HCT116 (cell line): ENCODE data around the gene MPP4. TPM values are rescaled to one million over a fixed set of nuclear protein-coding genes. Genes with fewer than 3 reads are reported as not detected.

Source experiments
- ATAC-seq: fragments of 200-7000 bp; cut with Tn5 transposase; 2 replicates; pipeline ENCODE4 v1.9.1; 2020; ENCODE audit warnings: mild to moderate bottlenecking, moderate library complexity
- BruUV-seq: library from RNA; stranded (reverse); fragments of 400-500 nt; replicated peaks from 2 replicates; lab custom pipeline; 2021; lab: Mats Ljungman, UMichigan
- CTCF ChIA-PET: fragments of 300-600 bp; sonication (Branson Sonifier 250); formaldehyde crosslinking; loops from one replicate; lab custom pipeline; 2021; ENCODE audit warnings: antibody characterized with exemption; lab: Charles Lee
- POLR2A ChIA-PET: fragments of 300-600, 350-600 bp; sonication (Branson Sonifier 250); formaldehyde crosslinking; loops from one replicate; lab custom pipeline; 2021; ENCODE audit warnings: antibody characterized with exemption; lab: Charles Lee
- RAD21 ChIA-PET, 2 experiments: fragments of 300-600 bp; sonication (Branson Sonifier 250); formaldehyde crosslinking; loops; one replicate each; lab custom pipeline; 2023; ENCODE audit warnings: low total read pairs in 2 of 2; ENCODE audit not compliant: uncharacterized antibody in 2 of 2, unreplicated experiment in 2 of 2, low non-redundant PET in 1 of 2; lab: Charles Lee
- DNase-seq: peaks from one replicate; pipeline ENCODE4 v3.0.0-alpha.2; 2010; ENCODE audit warnings: low read depth, low spot score
- H2AFZ ChIP-seq: fragments of 200-600 bp; shearing (Covaris generic), sonication (generic); 2 replicates; pipeline ENCODE4 v1.6.1; 2017; ENCODE audit warnings: low read depth, mixed run types, mixed read lengths, antibody characterized with exemption, low read length; ENCODE audit not compliant: poor library complexity, severe bottlenecking
- H3K27ac ChIP-seq: 2 replicates; pipeline ENCODE4 v1.5.1; 2012; ENCODE audit warnings: low read depth, low read length
- H3K27me3 ChIP-seq: fragments of 200-600 bp; sonication (generic); 2 replicates; pipeline ENCODE4 v1.6.1; 2016; ENCODE audit warnings: mixed run types, low read length, mixed read lengths; ENCODE audit not compliant: insufficient read depth
- H3K36me3 ChIP-seq, 2 experiments: fragments of 200-500 bp in 1 of 2; fragments of 200-600 bp in 1 of 2; sonication (Bioruptor generic) in 1 of 2; sonication (generic) in 1 of 2; 2 replicates each; pipeline versions ENCODE4 v1.5.1 to v1.6.1; 2014 to 2016; ENCODE audit warnings: low read length in 2 of 2, inconsistent platforms in 1 of 2, mixed read lengths in 1 of 2, mixed run types in 1 of 2; ENCODE audit not compliant: insufficient read depth in 2 of 2, control insufficient read depth in 1 of 2
- H3K4me1 ChIP-seq, 2 experiments: fragments of 200-600 bp in 1 of 2; sonication (generic) in 1 of 2; 2 replicates each; pipeline versions ENCODE4 v1.5.1 to v1.6.1; 2012 to 2017; ENCODE audit warnings: low read length in 2 of 2, inconsistent platforms in 1 of 2, mild to moderate bottlenecking in 1 of 2, mixed read lengths in 1 of 2, mixed run types in 1 of 2, moderate library complexity in 1 of 2; ENCODE audit not compliant: insufficient read depth in 2 of 2, control insufficient read depth in 1 of 2
- H3K4me2 ChIP-seq: fragments of 200-600 bp; sonication (generic); 2 replicates; pipeline ENCODE4 v1.6.1; 2017; ENCODE audit warnings: mixed run types, low read length, mixed read lengths
- H3K4me3 ChIP-seq, 2 experiments: fragments of 200-600 bp in 1 of 2; sonication (generic) in 1 of 2; replicated peaks in 1 of 2; 2 replicates each; pipeline ENCODE4 v1.5.1; 2011 to 2016; ENCODE audit warnings: low read length in 2 of 2, control low read depth in 1 of 2, low read depth in 1 of 2, mild to moderate bottlenecking in 1 of 2, mixed read lengths in 1 of 2, mixed run types in 1 of 2
- H3K79me2 ChIP-seq: fragments of 200-600 bp; sonication (generic); 2 replicates; pipeline ENCODE4 v1.6.1; 2017; ENCODE audit warnings: mild to moderate bottlenecking, mixed run types, low read length, moderate library complexity, mixed read lengths; ENCODE audit not compliant: insufficient read depth
- H3K9ac ChIP-seq: fragments of 200-600 bp; sonication (generic); 2 replicates; pipeline ENCODE4 v1.6.1; 2016; ENCODE audit warnings: low read length, mixed read lengths
- H3K9me2 ChIP-seq: fragments of 200-600 bp; sonication (generic), shearing (Covaris generic); 2 replicates; pipeline ENCODE4 v1.6.1; 2017; ENCODE audit warnings: mixed run types, mild to moderate bottlenecking, moderate library complexity; ENCODE audit not compliant: insufficient read depth
- H3K9me3 ChIP-seq, 2 experiments: fragments of 200-500 bp in 1 of 2; fragments of 200-600 bp in 1 of 2; sonication (Bioruptor generic) in 1 of 2; sonication (generic) in 1 of 2; 2 replicates each; pipeline ENCODE4 v1.6.1; 2014 to 2017; ENCODE audit warnings: low read length in 2 of 2, mixed read lengths in 2 of 2, inconsistent platforms in 1 of 2, low read depth in 1 of 2, mild to moderate bottlenecking in 1 of 2, mixed run types in 1 of 2, moderate library complexity in 1 of 2; ENCODE audit not compliant: control insufficient read depth in 1 of 2, insufficient read depth in 1 of 2
- H4K20me1 ChIP-seq: fragments of 200-600 bp; sonication (generic), shearing (Covaris generic); 2 replicates; pipeline ENCODE4 v1.6.1; 2017; ENCODE audit warnings: mixed run types, mild to moderate bottlenecking, moderate library complexity; ENCODE audit not compliant: insufficient read depth
- CEBPB ChIP-seq: IDR thresholded peaks from 2 replicates; pipeline ENCODE4 v1.6.1; 2012; ENCODE audit warnings: low read depth
- CTCF ChIP-seq, 3 experiments: fragments of 200-600 bp in 1 of 3; sonication (generic) in 1 of 3; IDR thresholded peaks in 2 of 3; conservative IDR thresholded peaks in 1 of 3; 2 replicates each; pipeline ENCODE4 v1.5.1; 2012 to 2017; ENCODE audit warnings: low read depth in 2 of 3, low read length in 2 of 3, antibody characterized with exemption in 1 of 3, borderline replicate concordance in 1 of 3, control low read depth in 1 of 3, mild to moderate bottlenecking in 1 of 3, mixed read lengths in 1 of 3, mixed run types in 1 of 3, moderate library complexity in 1 of 3; ENCODE audit not compliant: insufficient read depth in 1 of 3
- ELF1 ChIP-seq: IDR thresholded peaks from 2 replicates; pipeline ENCODE4 v1.6.1; 2012; ENCODE audit warnings: low read depth, borderline replicate concordance
- EZH2 ChIP-seq: fragments of 200-600 bp; sonication (generic); IDR thresholded peaks from 2 replicates; pipeline ENCODE4 v1.6.1; 2017; ENCODE audit warnings: antibody characterized with exemption, mixed run types
- EZH2phosphoT487 ChIP-seq: fragments of 200-600 bp; IDR thresholded peaks from 2 replicates; pipeline ENCODE4 v1.6.1; 2018; ENCODE audit warnings: antibody characterized with exemption, borderline replicate concordance
- FOSL1 ChIP-seq: IDR thresholded peaks from 2 replicates; pipeline ENCODE4 v1.6.1; 2012; ENCODE audit warnings: low read depth
- MAX ChIP-seq: IDR thresholded peaks from 2 replicates; pipeline ENCODE4 v1.6.1; 2012
- POLR2AphosphoS5 ChIP-seq: IDR thresholded peaks from 2 replicates; pipeline ENCODE4 v1.6.1; 2011; ENCODE audit warnings: mild to moderate bottlenecking, low read depth, low read length, moderate library complexity
- RAD21 ChIP-seq: IDR thresholded peaks from 2 replicates; pipeline ENCODE4 v1.6.1; 2012; ENCODE audit warnings: low read depth, mild to moderate bottlenecking
- REST ChIP-seq: IDR thresholded peaks from 2 replicates; pipeline ENCODE4 v1.6.1; 2012; ENCODE audit warnings: low read depth
- SP1 ChIP-seq: IDR thresholded peaks from 2 replicates; pipeline ENCODE4 v1.6.1; 2012; ENCODE audit warnings: low read depth
- SRF ChIP-seq: IDR thresholded peaks from 2 replicates; pipeline ENCODE4 v1.6.1; 2012; ENCODE audit warnings: low read depth
- YY1 ChIP-seq: IDR thresholded peaks from 2 replicates; pipeline ENCODE4 v1.6.1; 2011; ENCODE audit warnings: low read length, low read depth, moderate library complexity, mild to moderate bottlenecking; ENCODE audit not compliant: insufficient replicate concordance; ENCODE audit errors: extremely low read depth
- ZBTB33 ChIP-seq: IDR thresholded peaks from 2 replicates; pipeline ENCODE4 v1.6.1; 2011; ENCODE audit warnings: mild to moderate bottlenecking, low read length, moderate library complexity; ENCODE audit not compliant: insufficient replicate concordance; ENCODE audit errors: extremely low read depth
- ZFX ChIP-seq: fragments of 450-650 bp; IDR thresholded peaks from 2 replicates; pipeline ENCODE4 v1.6.1; 2017
- ZNF274 ChIP-seq: fragments of 200-500 bp; sonication (Bioruptor generic); IDR thresholded peaks from 2 replicates; pipeline ENCODE4 v1.6.1; 2014; ENCODE audit warnings: mild to moderate bottlenecking, low read depth, low read length, inconsistent platforms
- intact Hi-C: fragments of 100-400 bp; cut with micrococcal nuclease; formaldehyde crosslinking; loops from 2 replicates; pipeline ENCODE4 v1.10.0; 2022
- total RNA-seq: library from RNA; stranded (reverse); gene quantifications from one replicate; pipeline ENCODE4 v1.2.1, GENCODE V29; 2021; ENCODE audit not compliant: unreplicated experiment

Gene MPP4
- total RNA-seq, 1 experiment from 2014 or later = 0.32 TPM

DNA sequence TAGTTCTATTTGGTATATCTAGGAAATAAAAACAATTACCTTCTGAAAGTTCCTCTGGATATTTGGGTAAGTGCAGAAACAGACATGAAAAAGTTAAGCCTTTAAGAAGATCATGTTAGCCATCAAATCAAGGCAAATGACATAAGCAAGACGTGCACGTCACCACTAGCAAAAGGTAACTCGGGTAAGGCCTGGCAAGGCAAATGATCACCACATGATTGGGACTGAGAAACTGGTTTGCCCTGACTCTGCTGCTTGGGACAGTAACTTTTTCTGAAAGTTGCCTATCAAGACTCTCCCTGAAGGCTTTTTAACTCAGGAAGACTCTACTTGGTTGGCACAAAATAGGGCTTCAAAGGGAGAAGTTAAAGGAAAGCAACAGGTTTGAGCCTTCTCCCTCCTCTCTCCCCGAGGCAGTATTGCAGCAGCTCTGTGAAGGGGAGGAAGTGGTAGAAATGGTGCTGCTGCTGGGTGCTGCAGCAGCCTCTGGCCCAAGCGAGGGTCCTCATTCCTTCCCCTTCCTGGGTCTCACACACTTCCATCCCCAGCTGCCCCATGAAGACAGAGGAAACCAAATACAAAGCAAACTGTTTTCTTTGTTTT lies 38.0 kb downstream of the MPP4 start (continued):
- no peak for TF ChIP-seq ZFX
- no peak for TF ChIP-seq CTCF (IDR thresholded peaks at IDR 0.05 in 2 of 3, conservative IDR thresholded peaks at IDR 0.05 in 1 of 3; ENCODE audit: borderline replicate concordance in 1 of 3, insufficient read depth in 1 of 3, low read depth in 2 of 3, low read length in 2 of 3)
- TF ChIP-seq CEBPB = no peak
- TF ChIP-seq ZNF274 = no peak
- TF ChIP-seq POLR2AphosphoS5 = no peak
- TF ChIP-seq EZH2 = no peak
- TF ChIP-seq YY1 = no peak

GRCh38 chr2:201656740-201657139 lies 41.7 kb downstream of the MPP4 start:
- no peak overlapping the region for H3K4me3 ChIP-seq
- no peak for ATAC-seq
- H3K27me3 ChIP-seq = no peaks in the 10 kb centered on the region
- intact Hi-C loops = no loop called here
- no peak overlapping the region for H2AFZ ChIP-seq
- no TSS peak for BruUV-seq
- H4K20me1 ChIP-seq = no peaks in the 10 kb centered on the region
- no peaks in the 10 kb centered on the region for H3K9me2 ChIP-seq
- H3K79me2 ChIP-seq = no peaks in the 10 kb centered on the region
- H3K4me2 ChIP-seq = no peak overlapping the region
- TF ChIP-seq ELF1 (no peak), CEBPB (no peak), FOSL1 (no peak), SP1 (no peak), RAD21 (no peak), ZFX (no peak), POLR2AphosphoS5 (no peak), MAX (no peak), REST (no peak), EZH2 (no peak), EZH2phosphoT487 (no peak), ZBTB33 (no peak), SRF (no peak), YY1 (no peak)
- ChIA-PET RAD21 (no interaction called here), POLR2A (no interaction called here), CTCF (no interaction called here)
- H3K9ac ChIP-seq = no peak overlapping the region
- H3K27ac ChIP-seq = no peak overlapping the region
- H3K9me3 ChIP-seq = no peaks in the 10 kb centered on the region
- peaks cover 0 to 5% of the 10 kb centered on the region in 2 experiments; a peak in 2 of 4 replicates for H3K4me1 ChIP-seq
- H3K36me3 ChIP-seq = no peaks in the 10 kb centered on the region
- DNase-seq = no peak
